ENCODE results near the gene REEP3.

Gene REEP3

GRCh38 chr10:63671317-63671937, 150.2 kb downstream of the REEP3 start:
- DNase-seq: no peak

- DNase-seq: no peak
Observed at GRCh38 chr10:63672491-63672890, 151.3 kb downstream of the REEP3 start.

- no peak for DNase-seq
Observed at GRCh38 chr10:63673246-63673645, 152.0 kb downstream of the REEP3 start.

GRCh38 chr10:63673846-63674245, 152.6 kb downstream of the REEP3 start:
- DNase-seq: no peak

All from NCI-H510A (cell line).